Osteoblast (primary cell): ENCODE data around the gene PLEKHA7. TPM values are rescaled to one million over a fixed set of nuclear protein-coding genes. Genes with fewer than 3 reads are reported as not detected.
A peak's percentile ranks its signal among the peaks of the same experiment; 100 is the strongest.

Source experiments
- DNase-seq: peaks from one replicate; pipeline ENCODE4 v3.0.0; 2011; ENCODE audit warnings: low spot score, mixed read lengths; ENCODE audit not compliant: insufficient read length; ENCODE audit errors: missing footprints
- H2AFZ ChIP-seq: 2 replicates; pipeline ENCODE4 v1.6.0; 2011; ENCODE audit warnings: mild to moderate bottlenecking, low read length
- H3K27ac ChIP-seq: 2 replicates; pipeline ENCODE4 v1.5.1; 2011; ENCODE audit warnings: mild to moderate bottlenecking, low read depth, low read length, moderate library complexity
- H3K27me3 ChIP-seq: 2 replicates; pipeline ENCODE4 v1.6.0; 2012; ENCODE audit warnings: mild to moderate bottlenecking, control low read depth, inconsistent platforms, low read length, moderate library complexity; ENCODE audit not compliant: insufficient read depth
- H3K36me3 ChIP-seq: 2 replicates; pipeline ENCODE4 v1.5.1; 2011; ENCODE audit warnings: mild to moderate bottlenecking, low read length, control low read depth, moderate library complexity; ENCODE audit not compliant: insufficient read depth
- H3K4me1 ChIP-seq: 2 replicates; pipeline ENCODE4 v1.5.1; 2011; ENCODE audit warnings: mild to moderate bottlenecking, low read length, control low read depth, moderate library complexity; ENCODE audit not compliant: insufficient read depth
- H3K4me2 ChIP-seq: 2 replicates; pipeline ENCODE4 v1.6.0; 2011; ENCODE audit warnings: mild to moderate bottlenecking, low read length; ENCODE audit not compliant: insufficient read depth
- H3K4me3 ChIP-seq: fragments of 200-600 bp; sonication (generic); 3 replicates; pipeline ENCODE4 v1.5.1; 2012; ENCODE audit warnings: mild to moderate bottlenecking, low read length, inconsistent platforms; ENCODE audit not compliant: insufficient read depth
- H3K79me2 ChIP-seq: 2 replicates; pipeline ENCODE4 v1.6.0; 2012; ENCODE audit warnings: mild to moderate bottlenecking, low read length, control low read depth, inconsistent platforms; ENCODE audit not compliant: insufficient read depth
- H3K9me3 ChIP-seq: 2 replicates; pipeline ENCODE4 v1.5.1; 2011; ENCODE audit warnings: low read depth, low read length, control low read depth
- H4K20me1 ChIP-seq: 2 replicates; pipeline ENCODE4 v1.6.0; 2012; ENCODE audit warnings: mild to moderate bottlenecking, low read length, control low read depth; ENCODE audit not compliant: insufficient read depth
- total RNA-seq: library from RNA; depleted of rRNA; stranded (reverse); fragments of >200 nt; gene quantifications from 2 replicates; pipeline ENCODE4 v1.2.3, GENCODE V29; 2012
- TF ChIP-seq, protein P1 (sequence below): IDR thresholded peaks from 2 replicates; pipeline ENCODE4 v1.5.1; 2011; ENCODE audit warnings: mild to moderate bottlenecking, low read depth, low read length, moderate library complexity; ENCODE audit errors: extremely low read depth

The PLEKHA7 gene
- total RNA-seq, 1 donor: 1.1 TPM

DNA sequence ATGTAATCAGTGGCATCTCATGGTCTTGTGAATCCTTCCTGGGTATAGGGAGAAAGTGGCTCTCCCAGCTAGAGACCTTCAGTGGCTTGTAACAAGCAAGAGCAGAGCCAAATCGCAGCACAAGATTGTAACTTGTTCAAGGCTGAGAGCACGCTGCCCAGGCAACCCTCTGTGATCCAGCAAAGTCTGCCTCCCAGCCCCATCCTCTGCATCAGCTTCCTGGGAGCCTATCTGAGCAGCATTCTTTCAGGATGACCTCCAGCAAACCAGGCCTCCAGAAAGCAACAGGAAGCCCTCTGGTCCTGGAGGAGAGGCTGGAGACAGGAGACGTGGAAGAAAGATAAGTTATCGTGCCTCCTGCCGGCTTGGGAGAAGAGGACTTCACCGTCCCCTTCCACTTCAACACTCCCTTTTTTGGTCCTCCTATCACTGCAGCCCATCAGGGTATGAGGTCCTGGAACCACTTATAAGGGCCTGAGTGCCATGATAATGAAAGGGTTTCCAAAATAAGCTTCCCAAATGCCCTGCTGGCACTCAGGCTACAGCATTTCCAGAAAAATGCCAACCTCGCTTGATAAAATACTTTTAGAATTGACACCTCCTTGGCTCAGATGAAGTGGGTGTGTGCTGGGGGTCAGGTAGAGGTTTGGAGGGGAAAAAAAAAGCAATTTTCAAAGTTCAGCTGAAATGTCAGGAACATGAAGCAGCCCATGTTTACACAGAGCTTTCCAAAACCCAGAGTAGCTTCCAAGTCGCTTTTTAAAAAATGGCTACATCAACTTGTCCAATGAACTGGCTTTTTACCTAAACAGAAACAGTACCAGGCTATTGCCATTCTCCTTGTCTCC lies 80.2 kb downstream of the PLEKHA7 start:
- Histone ChIP-seq H3K79me2 (no peaks in the 10 kb centered on the region), H3K27me3 (no peaks in the 10 kb centered on the region), H4K20me1 (no peaks in the 10 kb centered on the region), H3K36me3 (no peaks in the 10 kb centered on the region), H3K4me2 (no peak overlapping the region), H2AFZ (peak overlapping the region; percentile 16), H3K27ac (no peak overlapping the region), H3K9me3 (no peaks in the 10 kb centered on the region), H3K4me1 (no peaks in the 10 kb centered on the region), H3K4me3 (no peak overlapping the region)
- DNase-seq: no peak
- TF ChIP-seq, protein P1, sequence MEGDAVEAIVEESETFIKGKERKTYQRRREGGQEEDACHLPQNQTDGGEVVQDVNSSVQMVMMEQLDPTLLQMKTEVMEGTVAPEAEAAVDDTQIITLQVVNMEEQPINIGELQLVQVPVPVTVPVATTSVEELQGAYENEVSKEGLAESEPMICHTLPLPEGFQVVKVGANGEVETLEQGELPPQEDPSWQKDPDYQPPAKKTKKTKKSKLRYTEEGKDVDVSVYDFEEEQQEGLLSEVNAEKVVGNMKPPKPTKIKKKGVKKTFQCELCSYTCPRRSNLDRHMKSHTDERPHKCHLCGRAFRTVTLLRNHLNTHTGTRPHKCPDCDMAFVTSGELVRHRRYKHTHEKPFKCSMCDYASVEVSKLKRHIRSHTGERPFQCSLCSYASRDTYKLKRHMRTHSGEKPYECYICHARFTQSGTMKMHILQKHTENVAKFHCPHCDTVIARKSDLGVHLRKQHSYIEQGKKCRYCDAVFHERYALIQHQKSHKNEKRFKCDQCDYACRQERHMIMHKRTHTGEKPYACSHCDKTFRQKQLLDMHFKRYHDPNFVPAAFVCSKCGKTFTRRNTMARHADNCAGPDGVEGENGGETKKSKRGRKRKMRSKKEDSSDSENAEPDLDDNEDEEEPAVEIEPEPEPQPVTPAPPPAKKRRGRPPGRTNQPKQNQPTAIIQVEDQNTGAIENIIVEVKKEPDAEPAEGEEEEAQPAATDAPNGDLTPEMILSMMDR: no peak

DNA sequence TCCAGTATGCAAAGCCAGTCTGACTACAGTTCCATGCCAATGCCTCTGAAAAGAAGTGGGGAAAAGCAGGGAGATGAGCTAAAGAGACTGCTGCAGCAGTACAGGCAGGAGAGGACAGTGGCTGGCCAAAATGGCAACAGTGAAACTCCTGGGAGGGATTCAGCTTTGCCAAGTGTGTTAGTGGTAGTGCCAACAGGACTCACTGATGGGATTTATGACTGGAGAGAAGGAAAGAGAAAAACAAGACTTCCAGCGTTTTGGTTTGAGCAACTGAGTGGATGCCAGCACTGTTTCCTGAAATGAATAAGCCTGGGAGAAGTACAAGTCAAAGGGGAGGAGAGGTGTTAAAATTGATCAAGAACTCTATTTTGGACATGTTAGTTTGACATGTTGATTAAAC lies 80.9 kb downstream of the PLEKHA7 start:
- Histone ChIP-seq H3K4me3 (no peak overlapping the region), H3K4me1 (no peaks in the 10 kb centered on the region), H3K79me2 (no peaks in the 10 kb centered on the region), H4K20me1 (no peaks in the 10 kb centered on the region), H3K36me3 (no peaks in the 10 kb centered on the region), H3K27ac (no peak overlapping the region), H3K4me2 (no peak overlapping the region), H3K27me3 (no peaks in the 10 kb centered on the region), H3K9me3 (no peaks in the 10 kb centered on the region), H2AFZ (no peak overlapping the region)
- no peak for DNase-seq
- TF ChIP-seq, protein P1: no peak

DNA sequence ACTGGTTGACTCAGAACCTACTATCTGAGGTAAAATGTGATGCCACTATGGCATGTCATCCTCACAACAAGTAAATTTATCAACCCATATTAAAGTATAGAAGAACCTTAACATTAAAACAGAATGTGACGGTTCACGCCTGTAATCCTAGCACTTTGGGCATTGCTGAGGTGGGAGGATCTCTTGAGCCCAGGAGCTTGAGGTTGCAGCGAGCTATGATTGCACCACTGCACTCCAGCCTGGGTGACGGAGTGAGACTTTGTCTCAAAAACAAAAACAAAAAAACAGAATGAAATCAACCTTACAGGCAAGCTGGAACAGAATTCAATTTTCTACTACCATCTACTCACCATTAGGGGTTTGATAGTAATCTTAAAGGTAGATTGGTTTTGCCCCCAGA lies 86.2 kb downstream of the PLEKHA7 start:
- no peaks in the 10 kb centered on the region for H4K20me1 ChIP-seq
- TF ChIP-seq, protein P1: no peak
- no peak overlapping the region for H2AFZ ChIP-seq
- H3K9me3 ChIP-seq: no peaks in the 10 kb centered on the region
- no peak overlapping the region for H3K4me2 ChIP-seq
- H3K4me1 ChIP-seq: no peaks in the 10 kb centered on the region
- no peaks in the 10 kb centered on the region for H3K79me2 ChIP-seq
- no peak for DNase-seq
- H3K27ac ChIP-seq: no peak overlapping the region
- H3K36me3 ChIP-seq: no peaks in the 10 kb centered on the region
- H3K27me3 ChIP-seq: peaks cover 36% of the 10 kb centered on the region
- no peak overlapping the region for H3K4me3 ChIP-seq

DNA sequence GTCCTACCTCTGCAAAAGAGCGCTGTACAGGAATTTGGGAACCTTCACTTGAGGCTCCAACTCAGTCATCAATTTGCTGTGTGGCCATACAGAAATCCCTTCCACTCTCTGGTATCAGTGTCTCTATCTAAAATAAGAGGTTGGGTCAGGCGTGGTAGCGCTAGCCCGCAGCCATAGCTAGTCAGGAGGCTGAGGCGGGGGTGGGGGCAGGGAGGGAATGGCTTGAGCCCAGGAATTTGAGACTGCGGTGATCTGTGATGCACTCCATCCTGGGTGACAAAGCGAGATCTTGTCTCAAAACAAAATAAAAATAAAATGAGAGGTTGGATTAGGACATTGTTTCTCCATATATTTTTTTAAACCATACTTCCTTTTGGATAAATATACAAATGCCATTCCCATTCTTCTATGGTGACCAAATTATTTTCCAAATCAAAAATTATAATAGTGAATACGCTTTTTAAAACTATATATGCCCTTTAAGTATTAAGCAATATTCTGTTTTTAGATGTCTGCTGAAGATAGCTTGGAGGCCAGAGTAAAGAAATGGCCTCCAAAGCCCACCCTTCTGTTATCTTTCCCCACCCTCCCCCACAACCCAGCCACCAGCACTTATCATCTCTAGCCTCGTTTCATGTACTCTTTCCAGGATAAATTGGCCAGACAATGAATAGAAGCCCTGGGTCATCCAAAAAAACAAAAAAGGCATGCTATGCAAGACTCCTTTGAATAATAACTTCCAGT lies 87.2 kb downstream of the PLEKHA7 start:
- Histone ChIP-seq H3K9me3 (no peaks in the 10 kb centered on the region), H2AFZ (no peak overlapping the region), H3K27ac (no peak overlapping the region), H3K27me3 (peaks cover 40% of the 10 kb centered on the region), H3K4me1 (no peaks in the 10 kb centered on the region), H3K36me3 (no peaks in the 10 kb centered on the region), H3K4me2 (no peak overlapping the region), H4K20me1 (no peaks in the 10 kb centered on the region), H3K79me2 (no peaks in the 10 kb centered on the region), H3K4me3 (no peak overlapping the region)
- DNase-seq: no peak
- TF ChIP-seq, protein P1: no peak
